Mesenchymal stem cell (in vitro differentiated cells and primary cell): ENCODE results near the gene WWOX.

Source experiments
- DNase-seq: peaks from one replicate; pipeline ENCODE4 v3.0.0-alpha.2; 2013
- H2AFZ ChIP-seq: one replicate; pipeline ENCODE4 v1.6.1; 2013; ENCODE audit warnings: low read depth, mild to moderate bottlenecking, control low read depth, inconsistent platforms, low read length, moderate library complexity
- H2AK5ac ChIP-seq: 2 replicates; pipeline ENCODE4 v1.6.1; 2013; ENCODE audit warnings: low read length, moderate library complexity, mild to moderate bottlenecking, inconsistent platforms; ENCODE audit not compliant: severe bottlenecking
- H2BK120ac ChIP-seq: one replicate; pipeline ENCODE4 v1.6.1; 2013; ENCODE audit warnings: low read depth, mild to moderate bottlenecking, inconsistent platforms, low read length, moderate library complexity
- H2BK12ac ChIP-seq, 2 experiments: one replicate each; pipeline ENCODE4 v1.6.1; 2013; ENCODE audit warnings: inconsistent platforms in 2 of 2, low read length in 2 of 2, mild to moderate bottlenecking in 2 of 2, moderate library complexity in 2 of 2, control low read depth in 1 of 2
- H2BK15ac ChIP-seq: one replicate; pipeline ENCODE4 v1.6.1; 2013; ENCODE audit warnings: mild to moderate bottlenecking, low read depth, inconsistent platforms; ENCODE audit not compliant: poor library complexity, severe bottlenecking
- H2BK5ac ChIP-seq: 2 replicates; pipeline ENCODE4 v1.6.1; 2013; ENCODE audit warnings: low read depth, mild to moderate bottlenecking, low read length, control low read depth, inconsistent platforms; ENCODE audit not compliant: poor library complexity, severe bottlenecking
- H3K14ac ChIP-seq, 2 experiments: one replicate each; pipeline ENCODE4 v1.6.1; 2013; ENCODE audit warnings: inconsistent platforms in 2 of 2, low read length in 2 of 2, control low read depth in 1 of 2, mild to moderate bottlenecking in 1 of 2, moderate library complexity in 1 of 2
- H3K18ac ChIP-seq, 2 experiments: one replicate each; pipeline ENCODE4 v1.6.1; 2013; ENCODE audit warnings: inconsistent platforms in 2 of 2, low read length in 2 of 2, control low read depth in 1 of 2, low read depth in 1 of 2, mild to moderate bottlenecking in 1 of 2
- H3K23ac ChIP-seq, 2 experiments: one replicate each; pipeline ENCODE4 v1.6.1; 2013; ENCODE audit warnings: inconsistent platforms in 2 of 2, low read length in 2 of 2, mild to moderate bottlenecking in 2 of 2, moderate library complexity in 2 of 2, control low read depth in 1 of 2
- H3K27ac ChIP-seq: 2 replicates; pipeline ENCODE4 v1.5.1; 2013; ENCODE audit warnings: mild to moderate bottlenecking, moderate library complexity, low read length, control low read depth, inconsistent platforms; ENCODE audit not compliant: poor library complexity, severe bottlenecking
- H3K27me3 ChIP-seq, 2 experiments: 2 replicates each; pipeline versions ENCODE4 v1.6.1 to v1.7.0; 2013; ENCODE audit warnings: low read length in 2 of 2, mild to moderate bottlenecking in 2 of 2, moderate library complexity in 2 of 2, control low read depth in 1 of 2, inconsistent platforms in 1 of 2; ENCODE audit not compliant: control insufficient read depth in 1 of 2, insufficient read depth in 1 of 2
- H3K36me3 ChIP-seq, 2 experiments: 2 replicates each; pipeline versions ENCODE4 v1.6.1 to v1.7.0; 2013; ENCODE audit warnings: low read length in 2 of 2, control low read depth in 1 of 2, inconsistent platforms in 1 of 2, low read depth in 1 of 2, mild to moderate bottlenecking in 1 of 2; ENCODE audit not compliant: insufficient read depth in 2 of 2, control insufficient read depth in 1 of 2
- H3K4ac ChIP-seq, 2 experiments: one replicate each; pipeline ENCODE4 v1.6.1; 2013; ENCODE audit warnings: inconsistent platforms in 2 of 2, low read length in 2 of 2, mild to moderate bottlenecking in 2 of 2, moderate library complexity in 2 of 2, control low read depth in 1 of 2, low read depth in 1 of 2
- H3K4me1 ChIP-seq: 2 replicates; pipeline ENCODE4 v1.6.1; 2013; ENCODE audit warnings: low read depth, low read length, control low read depth; ENCODE audit not compliant: control insufficient read depth, insufficient read depth
- H3K4me2 ChIP-seq: 2 replicates; pipeline ENCODE4 v1.6.1; 2013; ENCODE audit warnings: low read length, mild to moderate bottlenecking, inconsistent platforms; ENCODE audit not compliant: poor library complexity, severe bottlenecking
- H3K4me3 ChIP-seq, 2 experiments: 2 replicates each; pipeline versions ENCODE4 v1.5.1 to v1.7.0; 2013; ENCODE audit warnings: low read length in 2 of 2, mild to moderate bottlenecking in 2 of 2, control low read depth in 1 of 2, low read depth in 1 of 2; ENCODE audit not compliant: insufficient read depth in 1 of 2
- H3K79me1 ChIP-seq: replicated peaks from 2 replicates; pipeline ENCODE4 v1.6.1; 2013; ENCODE audit warnings: mild to moderate bottlenecking, control low read depth, low read length, inconsistent platforms; ENCODE audit not compliant: poor library complexity, severe bottlenecking
- H3K9ac ChIP-seq: 2 replicates; pipeline ENCODE4 v1.7.0; 2013; ENCODE audit warnings: mild to moderate bottlenecking, low read length, moderate library complexity
- H3K9me3 ChIP-seq: 2 replicates; pipeline ENCODE4 v1.7.0; 2013; ENCODE audit warnings: mild to moderate bottlenecking, low read length; ENCODE audit not compliant: control insufficient read depth
- H4K8ac ChIP-seq: one replicate; pipeline ENCODE4 v1.6.1; 2013; ENCODE audit warnings: inconsistent platforms, mild to moderate bottlenecking, low read length, moderate library complexity
- H4K91ac ChIP-seq: one replicate; pipeline ENCODE4 v1.6.1; 2013; ENCODE audit warnings: mild to moderate bottlenecking, low read length, inconsistent platforms
- WGBS: methylation state at CpG from one replicate; pipeline ENCODE4 v1.1.7; 2013; ENCODE audit warnings: mixed read lengths; 5-methylcytosine and 5-hydroxymethylcytosine counted together

The WWOX gene

GRCh38 chr16:78211946-78212345 is 112.5 kb downstream of the WWOX start:
- no peak overlapping the region for H3K4me3 ChIP-seq
- H3K4me1 ChIP-seq: peaks cover 4% of the 10 kb centered on the region
- no peaks in the 10 kb centered on the region for H3K79me1 ChIP-seq
- H3K4me2 ChIP-seq: no peak overlapping the region
- H3K9me3 ChIP-seq: no peaks in the 10 kb centered on the region
- no peaks in the 10 kb centered on the region for H3K27me3 ChIP-seq
- DNase-seq: no peak
- no peak overlapping the region for H4K91ac ChIP-seq
- H3K4ac ChIP-seq: no peak overlapping the region
- H3K9ac ChIP-seq: no peak overlapping the region
- no peak overlapping the region for H2BK120ac ChIP-seq
- H2BK5ac ChIP-seq: no peak overlapping the region
- no peak overlapping the region for H4K8ac ChIP-seq
- H2BK15ac ChIP-seq: no peak overlapping the region
- H2AFZ ChIP-seq: no peak overlapping the region
- no peak overlapping the region for H3K27ac ChIP-seq
- 84% methylated on average over 2 of the region's 2 CpGs for WGBS
- H2AK5ac ChIP-seq: no peak overlapping the region
- H3K14ac ChIP-seq: no peak overlapping the region
- H3K36me3 ChIP-seq: no peaks in the 10 kb centered on the region
- no peak overlapping the region for H2BK12ac ChIP-seq
- H3K18ac ChIP-seq: no peak overlapping the region
- H3K23ac ChIP-seq: no peak overlapping the region

GRCh38 chr16:78212674-78213073 is 113.2 kb downstream of the WWOX start:
- no peak overlapping the region for H3K4ac ChIP-seq
- no peak overlapping the region for H4K91ac ChIP-seq
- H3K27me3 ChIP-seq: no peaks in the 10 kb centered on the region
- no peak for DNase-seq
- no peaks in the 10 kb centered on the region for H3K9me3 ChIP-seq
- H3K9ac ChIP-seq: no peak overlapping the region
- H3K79me1 ChIP-seq: no peaks in the 10 kb centered on the region
- H3K18ac ChIP-seq: no peak overlapping the region
- H2BK15ac ChIP-seq: no peak overlapping the region
- H3K14ac ChIP-seq: no peak overlapping the region
- H2AFZ ChIP-seq: no peak overlapping the region
- H3K27ac ChIP-seq: no peak overlapping the region
- H3K36me3 ChIP-seq: no peaks in the 10 kb centered on the region
- no peak overlapping the region for H2BK12ac ChIP-seq
- H4K8ac ChIP-seq: no peak overlapping the region
- no peak overlapping the region for H3K4me3 ChIP-seq
- WGBS: 95% methylated on average over 7 of the region's 7 CpGs
- no peak overlapping the region for H3K23ac ChIP-seq
- H3K4me1 ChIP-seq: peaks cover 4% of the 10 kb centered on the region
- no peak overlapping the region for H2BK120ac ChIP-seq
- no peak overlapping the region for H3K4me2 ChIP-seq
- no peak overlapping the region for H2BK5ac ChIP-seq
- no peak overlapping the region for H2AK5ac ChIP-seq

GRCh38 chr16:78213751-78214150 is 114.3 kb downstream of the WWOX start:
- 98% methylated on average over 7 of the region's 7 CpGs for WGBS
- H2AFZ ChIP-seq: no peak overlapping the region

GRCh38 chr16:78215222-78215621 is 115.8 kb downstream of the WWOX start:
- H2BK5ac ChIP-seq: no peak overlapping the region
- no peaks in the 10 kb centered on the region for H3K9me3 ChIP-seq
- no peak for DNase-seq
- H3K4me2 ChIP-seq: no peak overlapping the region
- H2BK12ac ChIP-seq: no peak overlapping the region
- WGBS: 92% methylated on average over 9 of the region's 9 CpGs
- no peak overlapping the region for H4K8ac ChIP-seq
- no peak overlapping the region for H3K18ac ChIP-seq
- no peak overlapping the region for H2BK15ac ChIP-seq
- no peak overlapping the region for H2AK5ac ChIP-seq
- no peak overlapping the region for H2AFZ ChIP-seq
- no peak overlapping the region for H4K91ac ChIP-seq
- H3K27ac ChIP-seq: no peak overlapping the region
- no peak overlapping the region for H3K14ac ChIP-seq
- no peaks in the 10 kb centered on the region for H3K79me1 ChIP-seq
- no peak overlapping the region for H3K23ac ChIP-seq
- no peaks in the 10 kb centered on the region for H3K27me3 ChIP-seq
- H3K4ac ChIP-seq: no peak overlapping the region
- H3K4me3 ChIP-seq: no peak overlapping the region
- no peak overlapping the region for H3K9ac ChIP-seq
- no peaks in the 10 kb centered on the region for H3K36me3 ChIP-seq
- no peak overlapping the region for H2BK120ac ChIP-seq
- H3K4me1 ChIP-seq: peaks cover 3% of the 10 kb centered on the region

More at GRCh38 chr16:78213751-78214150, 114.3 kb downstream of the WWOX start:
- H3K14ac ChIP-seq: no peak overlapping the region
- no peak overlapping the region for H3K18ac ChIP-seq
- no peak overlapping the region for H2BK15ac ChIP-seq
- no peak overlapping the region for H3K4me2 ChIP-seq
- no peak overlapping the region for H3K23ac ChIP-seq
- no peak overlapping the region for H3K4me3 ChIP-seq
- no peaks in the 10 kb centered on the region for H3K9me3 ChIP-seq
- H2AK5ac ChIP-seq: no peak overlapping the region
- H4K91ac ChIP-seq: no peak overlapping the region
- H3K9ac ChIP-seq: no peak overlapping the region
- no peaks in the 10 kb centered on the region for H3K27me3 ChIP-seq
- no peak overlapping the region for H3K4ac ChIP-seq
- no peak overlapping the region for H2BK120ac ChIP-seq
- no peak for DNase-seq
- no peak overlapping the region for H2BK5ac ChIP-seq
- no peaks in the 10 kb centered on the region for H3K36me3 ChIP-seq
- no peak overlapping the region for H4K8ac ChIP-seq
- peaks cover 4% of the 10 kb centered on the region for H3K4me1 ChIP-seq
- H3K27ac ChIP-seq: no peak overlapping the region
- no peaks in the 10 kb centered on the region for H3K79me1 ChIP-seq
- H2BK12ac ChIP-seq: no peak overlapping the region
